A204.1 (cell line): Measurements from ENCODE around the gene NR5A2.

ENCODE experiments used
- FAIRE-seq: peaks from 2 replicates; lab custom pipeline; 2012; peaks lifted over from hg19 to GRCh38; lab: Jason Lieb, UNC

NR5A2 gene

GRCh38 chr1:200027264-200027823, at the start of gene NR5A2:
Gene NR5A2, plus strand, starts transcription at chr1:200027710. Its CDS starts 138 bp downstream, at chr1:200027848.
- no peak for FAIRE-seq

- FAIRE-seq: no peak
These were observed 49.0 kb upstream of the NR5A2 start for GRCh38 chr1:199978408-199978940.

- no peak for FAIRE-seq
These were observed 48.4 kb upstream of the NR5A2 start for GRCh38 chr1:199979071-199979470.

- no peak for FAIRE-seq
These were observed 45.9 kb upstream of the NR5A2 start for GRCh38 chr1:199981584-199981983.

- no peak for FAIRE-seq
These were observed 44.9 kb upstream of the NR5A2 start for GRCh38 chr1:199982606-199983005.

- no peak for FAIRE-seq
These were observed 44.0 kb upstream of the NR5A2 start for GRCh38 chr1:199983531-199983930.

GRCh38 chr1:199995096-199995685, 32.3 kb upstream of the NR5A2 start:
- no peak for FAIRE-seq

GRCh38 chr1:200005165-200005564, 22.3 kb upstream of the NR5A2 start:
- FAIRE-seq: no peak

- FAIRE-seq: no peak
These were observed 20.8 kb upstream of the NR5A2 start for GRCh38 chr1:200006711-200007110.

GRCh38 chr1:200015811-200016210, 11.7 kb upstream of the NR5A2 start:
- no peak for FAIRE-seq

GRCh38 chr1:200021577-200022238, 5.8 kb upstream of the NR5A2 start:
- FAIRE-seq: no peak

GRCh38 chr1:200022239-200022804, 5.2 kb upstream of the NR5A2 start:
- no peak for FAIRE-seq

GRCh38 chr1:200028586-200029034, 1.1 kb downstream of the NR5A2 start:
- no peak for FAIRE-seq

GRCh38 chr1:200029035-200029821, 1.7 kb downstream of the NR5A2 start:
- no peak for FAIRE-seq

- FAIRE-seq: no peak
These were observed 2.3 kb downstream of the NR5A2 start for GRCh38 chr1:200029822-200030152.

GRCh38 chr1:200030791-200031190, 3.3 kb downstream of the NR5A2 start:
- no peak for FAIRE-seq

- no peak for FAIRE-seq
These were observed 6.2 kb downstream of the NR5A2 start for GRCh38 chr1:200033511-200034261.

- FAIRE-seq: no peak
These were observed 6.7 kb downstream of the NR5A2 start for GRCh38 chr1:200034262-200034557.

GRCh38 chr1:200034761-200035396, 7.4 kb downstream of the NR5A2 start:
- no peak for FAIRE-seq

GRCh38 chr1:200035397-200035955, 8.0 kb downstream of the NR5A2 start:
- no peak for FAIRE-seq

GRCh38 chr1:200035956-200036618, 8.6 kb downstream of the NR5A2 start:
- FAIRE-seq: no peak
